Esophagus squamous epithelium (tissue), 4 donors: ENCODE data around the gene EIF4EBP3.

ENCODE experiments used
- POLR2A ChIP-seq, 4 donors: fragments of 450-650 bp; IDR thresholded peaks; one replicate each; pipeline ENCODE4 v1.6.1; 2017; ENCODE audit warnings: antibody characterized with exemption in 4 of 4, mild to moderate bottlenecking in 4 of 4, moderate library complexity in 3 of 4
- TF ChIP-seq, protein P1 (sequence below), 6 experiments: fragments of 450-650 bp in 4 of 6; fragments of 200-600 bp in 2 of 6; sonication (generic) in 2 of 6; IDR thresholded peaks; one replicate each; pipeline ENCODE4 v1.5.1; 2016 to 2019; ENCODE audit warnings: antibody characterized with exemption in 6 of 6, mild to moderate bottlenecking in 4 of 6, moderate library complexity in 4 of 6

DNA sequence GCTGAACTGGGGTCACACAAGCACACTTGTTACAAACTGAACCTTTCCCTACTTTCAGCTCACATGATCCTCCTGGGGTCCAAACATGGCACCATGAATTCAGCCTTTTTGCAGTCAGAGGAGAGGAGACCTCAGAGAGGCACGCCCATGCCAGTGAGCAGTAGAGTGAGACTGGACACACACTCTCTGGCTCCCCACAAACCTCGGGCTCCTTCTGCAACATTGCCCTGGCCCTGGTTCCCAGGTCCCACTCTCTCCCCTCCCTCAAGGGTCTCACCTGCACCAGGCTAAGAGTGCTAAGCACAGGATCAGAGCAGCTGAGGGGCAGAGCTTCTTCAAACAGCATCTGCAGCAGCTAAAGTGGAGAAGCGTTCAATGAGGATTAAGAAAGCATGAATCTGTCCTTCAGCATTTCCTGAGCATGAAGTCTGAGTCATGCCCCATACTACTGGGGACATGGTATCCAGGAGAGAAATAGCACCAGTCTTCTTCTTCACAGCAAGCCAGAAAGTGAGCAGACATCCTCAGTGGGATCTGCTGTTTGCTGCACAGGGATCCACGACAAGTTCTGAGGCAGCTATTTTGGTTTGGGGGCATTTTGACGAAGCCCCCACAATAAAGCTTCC, 44.4 kb downstream of the EIF4EBP3 start:
- TF ChIP-seq, protein P1, sequence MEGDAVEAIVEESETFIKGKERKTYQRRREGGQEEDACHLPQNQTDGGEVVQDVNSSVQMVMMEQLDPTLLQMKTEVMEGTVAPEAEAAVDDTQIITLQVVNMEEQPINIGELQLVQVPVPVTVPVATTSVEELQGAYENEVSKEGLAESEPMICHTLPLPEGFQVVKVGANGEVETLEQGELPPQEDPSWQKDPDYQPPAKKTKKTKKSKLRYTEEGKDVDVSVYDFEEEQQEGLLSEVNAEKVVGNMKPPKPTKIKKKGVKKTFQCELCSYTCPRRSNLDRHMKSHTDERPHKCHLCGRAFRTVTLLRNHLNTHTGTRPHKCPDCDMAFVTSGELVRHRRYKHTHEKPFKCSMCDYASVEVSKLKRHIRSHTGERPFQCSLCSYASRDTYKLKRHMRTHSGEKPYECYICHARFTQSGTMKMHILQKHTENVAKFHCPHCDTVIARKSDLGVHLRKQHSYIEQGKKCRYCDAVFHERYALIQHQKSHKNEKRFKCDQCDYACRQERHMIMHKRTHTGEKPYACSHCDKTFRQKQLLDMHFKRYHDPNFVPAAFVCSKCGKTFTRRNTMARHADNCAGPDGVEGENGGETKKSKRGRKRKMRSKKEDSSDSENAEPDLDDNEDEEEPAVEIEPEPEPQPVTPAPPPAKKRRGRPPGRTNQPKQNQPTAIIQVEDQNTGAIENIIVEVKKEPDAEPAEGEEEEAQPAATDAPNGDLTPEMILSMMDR (IDR thresholded peaks at IDR 0.05): no peak
- peak in 1 of 4 donors; percentile 12 for TF ChIP-seq POLR2A (IDR thresholded peaks at IDR 0.05)
